Ascending aorta (tissue), 2 donors: Measurements from ENCODE around the gene IFNGR2. TPM values are rescaled to one million over a fixed set of nuclear protein-coding genes. Genes with fewer than 3 reads are reported as not detected.

Experiments
- DNase-seq, 2 donors: peaks; one replicate each; pipeline ENCODE4 v3.0.0-alpha.2; 2019; ENCODE audit warnings: low spot score in 2 of 2
- H3K27ac ChIP-seq, 2 donors: fragments of 200-600 bp; sonication (generic); one replicate each; pipeline ENCODE4 v1.5.1; 2016 to 2017; ENCODE audit warnings: mild to moderate bottlenecking in 1 of 2
- H3K27me3 ChIP-seq: fragments of 200-600 bp; sonication (generic); one replicate; pipeline ENCODE4 v1.5.1; 2017
- H3K36me3 ChIP-seq, 2 donors: fragments of 200-600 bp; sonication (generic); one replicate each; pipeline ENCODE4 v1.5.1; 2016
- H3K4me1 ChIP-seq, 2 donors: fragments of 200-600 bp; sonication (generic); one replicate each; pipeline ENCODE4 v1.5.1; 2016 to 2017; ENCODE audit warnings: mild to moderate bottlenecking in 1 of 2
- H3K4me3 ChIP-seq, 2 donors: fragments of 200-600 bp; sonication (generic); one replicate each; pipeline ENCODE4 v1.5.1; 2016 to 2017; ENCODE audit warnings: mild to moderate bottlenecking in 1 of 2
- H3K9me3 ChIP-seq, 2 donors: fragments of 200-600 bp; sonication (generic); one replicate each; pipeline ENCODE4 v1.5.1; 2016
- CTCF ChIP-seq, 3 experiments: fragments of 200-600 bp in 2 of 3; fragments of 450-650 bp in 1 of 3; sonication (generic) in 2 of 3; IDR thresholded peaks; one replicate each; pipeline ENCODE4 v1.5.1; 2016 to 2019; ENCODE audit warnings: antibody characterized with exemption in 3 of 3, mild to moderate bottlenecking in 1 of 3, moderate library complexity in 1 of 3
- intact Hi-C: fragments of 100-400 bp; cut with DNase I; formaldehyde crosslinking; loops from one replicate; pipeline ENCODE4 v1.15.1; 2023
- total RNA-seq: library from RNA; depleted of rRNA; stranded (reverse); fragments of >200 nt; gene quantifications from one replicate; pipeline ENCODE4 v1.1.0, GENCODE V29; 2016

IFNGR2 gene
- total RNA-seq, 1 donor from 2014 or later: 46.4 TPM

- no peak for DNase-seq
- no peak for TF ChIP-seq CTCF (IDR thresholded peaks at IDR 0.05)
- H3K4me3 ChIP-seq: no peak overlapping the region
- H3K27me3 ChIP-seq: no peaks in the 10 kb centered on the region
- H3K4me1 ChIP-seq: peaks cover 0 to under 1% of the 10 kb centered on the region in 2 donors
- H3K36me3 ChIP-seq: no peaks in the 10 kb centered on the region
- intact Hi-C loops: no loop called here
- no peaks in the 10 kb centered on the region for H3K9me3 ChIP-seq
- H3K27ac ChIP-seq: no peak overlapping the region
Observed at GRCh38 chr21:33390479-33390878, 12.7 kb upstream of the IFNGR2 start.

- no peak overlapping the region for H3K27ac ChIP-seq
- no peaks in the 10 kb centered on the region for H3K27me3 ChIP-seq
- H3K4me3 ChIP-seq: no peak overlapping the region
- intact Hi-C loops: no loop called here
- TF ChIP-seq CTCF (IDR thresholded peaks at IDR 0.05): no peak
- H3K36me3 ChIP-seq: no peaks in the 10 kb centered on the region
- H3K4me1 ChIP-seq: peaks cover 9 to 12% of the 10 kb centered on the region in 2 donors
- DNase-seq: no peak
- no peaks in the 10 kb centered on the region for H3K9me3 ChIP-seq
Observed at GRCh38 chr21:33391656-33392055, 11.6 kb upstream of the IFNGR2 start.

GRCh38 chr21:33392284-33392985 is 10.8 kb upstream of the IFNGR2 start:
- no peaks in the 10 kb centered on the region for H3K36me3 ChIP-seq
- H3K4me3 ChIP-seq: no peak overlapping the region
- H3K9me3 ChIP-seq: no peaks in the 10 kb centered on the region
- intact Hi-C loops: no loop called here
- no peak for TF ChIP-seq CTCF (IDR thresholded peaks at IDR 0.05)
- H3K27me3 ChIP-seq: no peaks in the 10 kb centered on the region
- peaks cover 10 to 18% of the 10 kb centered on the region in 2 donors for H3K4me1 ChIP-seq
- DNase-seq: no peak
- no peak overlapping the region for H3K27ac ChIP-seq

- Histone ChIP-seq H3K36me3 (no peaks in the 10 kb centered on the region), H3K4me3 (no peak overlapping the region), H3K4me1 (peaks cover 10 to 18% of the 10 kb centered on the region in 2 donors), H3K27me3 (no peaks in the 10 kb centered on the region), H3K9me3 (no peaks in the 10 kb centered on the region), H3K27ac (no peak overlapping the region)
- intact Hi-C loops: no loop called here
- TF ChIP-seq CTCF (IDR thresholded peaks at IDR 0.05): no peak
- no peak for DNase-seq
Observed at GRCh38 chr21:33393348-33393747, 9.9 kb upstream of the IFNGR2 start.

GRCh38 chr21:33394260-33394659 is 9.0 kb upstream of the IFNGR2 start:
- intact Hi-C loops: no loop called here
- peak in 1 of 2 donors; percentile 70 for DNase-seq

More at GRCh38 chr21:33394260-33394659, 9.0 kb upstream of the IFNGR2 start:
- H3K36me3 ChIP-seq: no peaks in the 10 kb centered on the region
- H3K27ac ChIP-seq: no peak overlapping the region
- no peaks in the 10 kb centered on the region for H3K27me3 ChIP-seq
- H3K4me3 ChIP-seq: no peak overlapping the region
- TF ChIP-seq CTCF (IDR thresholded peaks at IDR 0.05): no peak
- H3K9me3 ChIP-seq: no peaks in the 10 kb centered on the region
- H3K4me1 ChIP-seq: peaks cover 10 to 18% of the 10 kb centered on the region in 2 donors
